SK-MEL-5 (cell line): ENCODE results near the gene MAPK8IP2. TPM values are rescaled to one million over a fixed set of nuclear protein-coding genes. Genes with fewer than 3 reads are reported as not detected.
A peak's percentile ranks its signal among the peaks of the same experiment; 100 is the strongest.
"Not testable (repeated sequence)": the region's sequence is repeated elsewhere in the genome, so short reads cannot be mapped to it uniquely, and the experiment has no call there.

Experiments
- DNase-seq: peaks from one replicate; pipeline ENCODE4 v3.0.0-alpha.2; 2016; ENCODE audit warnings: low read depth, low spot score
- in situ Hi-C: cut with HindIII; loops from 2 replicates; pipeline ENCODE4 v1.10.0; 2016; ENCODE audit warnings: low sequenced_read_pairs, high pct_unique_total_duplicates, low pct_unique_long_range_greater_than_20kb
- total RNA-seq: library from RNA; depleted of rRNA; stranded (reverse); fragments of >200 nt; shearing (Covaris generic); gene quantifications from 2 replicates; pipeline ENCODE4 v1.2.3, GENCODE V29; 2014; rRNA removed

The MAPK8IP2 gene
- total RNA-seq, 1 experiment from 2014 or later = 18.8 TPM

DNA sequence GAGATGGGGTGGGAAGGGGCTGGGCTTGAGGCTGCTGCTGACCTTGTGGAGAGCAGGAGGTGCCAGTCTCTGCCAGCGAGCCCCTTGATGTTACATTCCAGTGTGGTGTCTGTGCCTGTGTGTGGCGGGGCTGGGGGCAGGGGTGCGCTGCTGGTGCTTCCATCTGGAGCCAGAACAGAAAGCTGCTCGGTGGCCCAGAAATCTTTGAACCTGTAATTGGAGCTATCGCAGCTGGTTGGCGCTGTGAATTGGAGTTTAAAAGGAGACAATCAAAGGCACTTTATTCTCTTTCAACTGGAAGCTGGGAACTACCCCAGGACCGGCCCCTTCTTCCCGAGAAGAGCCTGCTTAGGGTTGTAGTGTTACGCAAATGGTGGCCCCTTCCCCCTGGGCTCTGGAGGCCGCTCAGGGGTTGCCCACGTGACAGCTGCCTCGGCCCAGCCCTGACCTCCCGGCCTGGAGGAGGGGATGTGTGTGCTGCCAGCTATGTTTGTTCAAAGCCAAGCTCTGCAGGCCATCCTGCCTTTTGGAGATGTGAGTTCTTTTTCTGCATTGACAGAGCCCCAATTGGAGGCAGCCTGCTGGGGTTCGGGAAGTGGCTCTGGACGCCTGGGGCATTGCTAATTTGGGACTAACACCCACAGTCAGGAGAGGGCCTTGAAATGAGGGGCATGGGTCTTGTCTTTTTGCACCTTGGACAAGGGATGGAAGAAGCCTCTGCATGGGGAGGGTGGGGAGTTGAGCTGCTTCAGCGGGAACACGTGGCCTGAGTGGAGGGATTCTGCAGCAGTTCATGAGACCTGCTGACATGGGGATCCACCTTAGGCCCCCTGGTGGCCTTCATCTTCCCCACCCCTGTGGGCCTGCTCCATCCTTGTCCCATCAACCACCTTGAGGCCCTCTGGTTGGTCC, 41.4 kb downstream of the MAPK8IP2 start:
- peak; percentile 44 for DNase-seq
- in situ Hi-C loops = no loop called here

DNA sequence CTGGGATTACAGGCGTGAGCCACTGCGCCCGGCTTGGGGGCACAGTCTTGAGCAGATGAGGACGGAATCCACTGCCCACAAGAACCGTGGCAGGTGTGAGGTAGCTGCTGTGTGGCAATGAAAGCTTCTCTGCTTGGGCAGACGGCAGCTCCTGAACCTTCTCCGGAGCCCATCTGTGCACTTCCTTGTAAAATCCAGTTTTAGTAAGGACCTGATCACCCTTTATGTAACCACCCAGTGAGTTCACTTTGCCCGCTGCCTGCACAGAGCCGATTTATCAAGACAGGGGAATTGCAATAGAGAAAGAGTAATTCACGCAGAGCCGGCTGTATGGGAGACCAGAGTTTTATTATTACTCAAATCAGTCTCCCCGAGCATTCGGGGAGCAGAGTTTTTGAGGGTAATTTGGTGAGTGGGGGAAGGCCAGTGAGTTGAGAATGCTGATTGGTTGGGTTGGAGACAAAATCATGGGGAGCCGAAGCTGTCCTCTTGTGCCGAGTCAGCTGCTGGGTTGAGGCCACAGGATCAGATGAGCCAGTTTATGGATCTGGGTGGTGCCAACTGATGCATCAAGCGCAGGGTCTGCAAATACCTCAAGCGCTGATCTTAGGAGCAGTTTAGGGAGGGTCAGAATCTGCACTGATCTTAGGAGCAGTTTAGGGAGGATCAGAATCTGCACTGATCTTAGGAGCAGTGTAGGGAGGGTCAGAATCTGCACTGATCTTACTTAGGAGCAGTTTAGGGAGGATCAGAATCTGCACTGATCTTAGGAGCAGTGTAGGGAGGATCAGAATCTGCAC, 42.6 kb downstream of the MAPK8IP2 start:
- in situ Hi-C loops, DNase-seq: not testable (repeated sequence)

DNA sequence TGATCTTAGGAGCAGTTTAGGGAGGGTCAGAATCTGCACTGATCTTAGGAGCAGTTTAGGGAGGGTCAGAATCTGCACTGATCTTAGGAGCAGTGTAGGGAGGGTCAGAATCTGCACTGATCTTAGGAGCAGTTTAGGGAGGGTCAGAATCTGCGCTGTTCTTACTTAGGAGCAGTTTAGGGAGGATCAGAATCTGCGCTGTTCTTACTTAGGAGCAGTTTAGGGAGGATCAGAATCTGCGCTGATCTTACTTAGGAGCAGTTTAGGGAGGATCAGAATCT, 43.2 kb downstream of the MAPK8IP2 start:
- DNase-seq, in situ Hi-C loops: not testable (repeated sequence)

DNA sequence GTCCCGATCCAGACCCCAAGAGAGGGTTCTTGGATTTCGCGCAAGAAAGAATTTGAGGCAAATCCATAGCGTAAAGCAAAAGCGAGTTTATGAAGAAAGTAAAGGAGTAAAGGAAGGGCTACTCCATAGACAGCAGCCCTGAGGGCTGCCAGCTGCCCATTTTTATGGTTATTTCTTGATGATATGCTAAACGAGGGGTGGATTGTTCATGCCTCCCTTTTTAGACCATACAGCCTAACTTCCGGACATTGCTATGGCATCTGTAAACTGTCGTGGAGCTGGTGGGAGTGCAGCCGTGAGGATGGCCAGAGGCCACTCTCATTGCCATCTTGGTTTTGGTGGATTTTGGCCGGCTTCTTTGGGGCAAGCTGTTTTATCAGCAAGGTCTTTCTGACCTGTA, 52.7 kb downstream of the MAPK8IP2 start:
- no peak for DNase-seq
- in situ Hi-C loops = no loop called here

DNA sequence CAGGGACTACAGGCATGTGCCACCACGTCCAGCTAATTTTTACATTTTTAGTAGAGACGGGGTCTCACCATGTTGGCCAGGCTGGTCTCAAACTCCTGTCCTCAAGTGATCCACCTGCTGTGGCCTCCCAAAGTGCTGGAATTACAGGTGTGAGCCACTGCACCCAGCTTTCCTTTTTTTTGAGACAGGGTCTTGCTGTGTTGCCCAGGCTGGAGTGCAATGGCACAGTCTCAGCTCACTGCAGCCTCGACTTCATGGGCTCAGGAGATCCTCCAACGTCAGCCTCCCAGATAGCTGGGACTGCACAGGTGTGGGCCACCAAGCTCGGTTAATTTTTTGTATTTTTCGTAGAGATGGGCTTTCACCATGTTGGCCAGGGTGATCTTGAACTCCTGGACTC, 54.1 kb downstream of the MAPK8IP2 start:
- in situ Hi-C loops, DNase-seq: not testable (repeated sequence)

DNA sequence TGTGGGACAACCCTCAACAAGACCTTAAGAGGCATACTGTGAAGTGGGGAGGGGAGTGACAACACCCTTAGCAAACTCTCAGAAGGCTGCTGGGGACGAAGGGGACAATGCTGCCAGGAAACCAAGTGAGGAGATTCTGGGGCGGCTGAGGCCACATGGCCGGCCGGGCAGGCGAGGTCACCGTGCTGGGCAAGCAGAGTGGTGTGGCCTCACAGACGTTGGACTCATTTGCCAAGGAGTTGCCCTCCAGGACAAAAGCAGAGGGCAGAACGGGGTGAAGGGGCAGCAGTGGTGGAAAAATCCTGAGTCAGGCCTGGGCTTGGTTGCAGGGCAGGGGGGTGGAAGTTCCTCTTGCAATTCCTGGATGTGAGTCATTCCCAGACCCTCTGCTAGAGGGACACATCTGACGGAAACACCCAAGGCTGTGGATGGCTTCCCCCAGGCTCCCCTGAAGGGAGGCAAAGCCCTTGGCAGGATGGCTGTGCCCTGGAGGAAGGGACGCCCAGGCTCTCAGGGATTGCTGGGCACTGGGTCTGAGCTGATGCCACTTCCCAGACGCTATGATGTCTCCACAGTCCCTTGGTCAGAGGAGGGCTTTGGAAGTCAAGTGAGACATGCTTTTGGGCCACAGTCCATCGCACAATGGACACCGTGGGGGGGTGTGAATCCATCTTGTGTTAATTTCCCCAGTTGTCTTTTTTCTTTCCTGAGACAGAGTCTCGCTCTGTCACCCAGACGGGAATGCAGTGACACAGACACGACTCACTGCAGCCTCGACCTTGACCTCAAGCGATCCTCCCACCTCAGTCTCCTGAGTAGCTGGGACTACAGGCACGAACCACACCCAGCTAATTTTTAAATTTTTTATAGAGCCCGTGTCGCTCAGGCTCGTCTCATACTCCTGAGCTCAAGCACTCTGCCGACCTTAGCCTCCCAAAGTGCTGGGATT, 55.8 kb downstream of the MAPK8IP2 start:
- in situ Hi-C loops = no loop called here

DNA sequence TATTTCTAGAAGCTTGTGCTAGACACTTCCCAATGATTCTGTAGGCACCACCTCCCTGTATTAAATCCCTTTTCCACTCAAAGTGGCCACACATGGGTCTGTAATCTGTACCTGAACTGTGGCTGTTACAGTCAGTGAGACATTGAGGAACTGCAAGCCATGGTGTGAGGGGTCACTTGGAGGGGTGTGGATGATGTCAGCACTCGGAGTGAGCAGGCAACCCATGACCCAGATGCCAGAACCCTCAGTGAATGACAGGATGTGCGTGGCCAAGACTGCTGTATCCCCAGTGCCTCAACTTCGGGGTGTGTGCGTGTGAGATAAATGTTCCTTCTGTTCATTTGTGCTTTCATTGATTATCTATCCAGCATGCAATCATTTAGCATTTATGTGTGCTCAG, 57.3 kb downstream of the MAPK8IP2 start:
- DNase-seq = no peak
- in situ Hi-C loops = no loop called here

More for the DNA sequence above, 55.8 kb downstream of the MAPK8IP2 start:
- no peak for DNase-seq

DNA sequence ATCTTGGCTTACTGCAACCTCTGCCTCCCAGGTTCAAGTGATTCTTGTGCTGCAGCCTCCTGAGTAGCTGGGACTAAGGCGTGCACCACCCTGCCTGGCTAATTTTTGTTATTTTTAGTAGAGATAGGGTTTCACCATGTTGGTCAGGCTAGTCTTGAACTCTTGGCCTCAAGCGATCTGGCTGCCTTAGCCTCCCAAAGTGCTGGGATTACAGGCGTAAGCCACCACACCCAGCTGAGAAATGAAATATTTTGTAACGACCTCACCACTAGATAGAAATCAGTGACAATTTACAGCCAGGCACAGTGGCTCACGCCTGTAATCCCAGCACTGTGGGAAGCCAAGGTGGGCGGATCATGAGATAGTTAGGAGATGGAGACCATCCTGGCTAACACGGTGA, 59.1 kb downstream of the MAPK8IP2 start:
- in situ Hi-C loops, DNase-seq: not testable (repeated sequence)

DNA sequence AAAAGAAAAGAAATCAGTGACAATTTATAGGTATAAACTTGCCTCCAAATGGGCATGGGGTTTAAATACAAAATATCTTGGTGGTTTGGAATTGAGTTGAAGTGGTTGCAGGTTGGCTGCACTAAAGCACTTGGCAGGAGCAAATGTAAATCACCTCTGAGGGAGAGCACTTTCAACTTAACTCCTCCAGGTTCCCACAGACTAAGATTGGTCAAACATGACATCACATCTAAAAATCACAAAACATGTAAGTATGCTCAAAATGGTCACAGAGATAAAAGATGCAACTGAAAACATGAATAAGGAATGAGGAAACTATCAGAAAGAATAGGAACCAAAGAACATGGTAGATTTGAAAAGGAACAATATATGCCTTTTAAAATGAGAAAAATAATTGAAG, 59.7 kb downstream of the MAPK8IP2 start:
- in situ Hi-C loops = no loop called here

More for the DNA sequence above, 59.7 kb downstream of the MAPK8IP2 start:
- DNase-seq = no peak

Other genes with a start within 250 kb of the MAPK8IP2 start
- gene SBF1, start 125.8 kb upstream of the MAPK8IP2 start, total RNA-seq = 61.8 and 65.3 TPM in 2 replicates
- gene ADM2, start 119.2 kb upstream of the MAPK8IP2 start, total RNA-seq = 1.1 and 2.4 TPM in 2 replicates
- not detected in 2 replicates for gene MIOX, start 113.9 kb upstream of the MAPK8IP2 start, total RNA-seq
- gene LMF2, start 93.1 kb upstream of the MAPK8IP2 start, total RNA-seq = 26.3 and 27.8 TPM in 2 replicates
- 51.5 and 53.8 TPM in 2 replicates for gene NCAPH2, start 92.6 kb upstream of the MAPK8IP2 start, total RNA-seq
- 2.7 and 7.2 TPM in 2 replicates for gene SCO2, start 75.2 kb upstream of the MAPK8IP2 start, total RNA-seq
- gene TYMP, start 70.8 kb upstream of the MAPK8IP2 start, total RNA-seq = 1.5 and 1.8 TPM in 2 replicates
- 0.11 TPM in 1 of 2 replicates, not detected in the other for gene KLHDC7B, start 54.9 kb upstream of the MAPK8IP2 start, total RNA-seq
- gene SYCE3, start 37.9 kb upstream of the MAPK8IP2 start, total RNA-seq = not detected in 2 replicates
- gene CPT1B, start 22.4 kb upstream of the MAPK8IP2 start, total RNA-seq = 5.4 and 12.6 TPM in 2 replicates
- gene CHKB, start 17.9 kb upstream of the MAPK8IP2 start, total RNA-seq = 22.2 and 27.7 TPM in 2 replicates
- gene ARSA, start 27.4 kb downstream of the MAPK8IP2 start, total RNA-seq = 17.5 and 20.9 TPM in 2 replicates
- 2.1 and 2.6 TPM in 2 replicates for gene SHANK3, start 72.0 kb downstream of the MAPK8IP2 start, total RNA-seq
- not detected in 2 replicates for gene ACR, start 137.4 kb downstream of the MAPK8IP2 start, total RNA-seq
- 16.8 and 18.6 TPM in 2 replicates for gene RABL2B, start 182.8 kb downstream of the MAPK8IP2 start, total RNA-seq